Measurements from ENCODE around the gene RABGAP1.

GRCh38 chr9:122988141-122988540, 47.3 kb downstream of the RABGAP1 start:
- no peak for TF ChIP-seq CTCF (conservative IDR thresholded peaks at IDR 0.05; ENCODE audit: low read depth, low read length)
- TF ChIP-seq EZH2 (IDR thresholded peaks at IDR 0.05; ENCODE audit: borderline replicate concordance, low read depth, low read length, poor library complexity, severe bottlenecking) = no peak

Data from A673 (cell line).